GM23338 (cell line): ENCODE measurements around the gene FEN1. TPM values are rescaled to one million over a fixed set of nuclear protein-coding genes. Genes with fewer than 3 reads are reported as not detected.
A peak's percentile ranks its signal among the peaks of the same experiment; 100 is the strongest.

Source experiments
- ATAC-seq: fragments of 200-7000 bp; cut with Tn5 transposase; 3 replicates; pipeline ENCODE4 v1.9.1; 2020
- DNase-seq: peaks from one replicate; pipeline ENCODE4 v3.0.0-alpha.2; 2015; ENCODE audit warnings: low spot score
- H2AFZ ChIP-seq: fragments of 200-600 bp; sonication (generic); 2 replicates; pipeline ENCODE4 v1.8.0; 2016; ENCODE audit warnings: antibody characterized with exemption, mild to moderate bottlenecking, moderate library complexity
- H3F3A ChIP-seq: fragments of 200-600 bp; sonication (generic); replicated peaks from 2 replicates; pipeline ENCODE4 v1.8.0; 2017; ENCODE audit warnings: antibody characterized with exemption, mixed run types, low read depth
- H3K27ac ChIP-seq: fragments of 200-600 bp; sonication (generic); 2 replicates; pipeline ENCODE4 v1.6.1; 2016; ENCODE audit warnings: low read depth
- H3K27me3 ChIP-seq: fragments of 200-600 bp; sonication (generic); 2 replicates; pipeline ENCODE4 v1.8.0; 2016; ENCODE audit warnings: mild to moderate bottlenecking, mixed run types, moderate library complexity; ENCODE audit not compliant: insufficient read depth
- H3K36me3 ChIP-seq: fragments of 200-600 bp; sonication (generic); 2 replicates; pipeline ENCODE4 v1.8.0; 2016; ENCODE audit warnings: mild to moderate bottlenecking; ENCODE audit not compliant: insufficient read depth
- H3K4me1 ChIP-seq: fragments of 200-600 bp; sonication (generic); 2 replicates; pipeline ENCODE4 v1.8.0; 2016; ENCODE audit warnings: mild to moderate bottlenecking, moderate library complexity; ENCODE audit not compliant: insufficient read depth
- H3K4me2 ChIP-seq: fragments of 200-600 bp; sonication (generic); 2 replicates; pipeline ENCODE4 v1.7.1; 2017; ENCODE audit warnings: mixed run types
- H3K4me3 ChIP-seq: fragments of 200-600 bp; sonication (generic); 2 replicates; pipeline ENCODE4 v1.6.1; 2016; ENCODE audit warnings: mixed run types
- H3K79me2 ChIP-seq: fragments of 200-600 bp; sonication (generic); replicated peaks from 2 replicates; pipeline ENCODE4 v1.8.0; 2017; ENCODE audit warnings: mild to moderate bottlenecking; ENCODE audit not compliant: insufficient read depth
- H3K9me2 ChIP-seq: fragments of 200-600 bp; sonication (generic); 2 replicates; pipeline ENCODE4 v1.8.0; 2017; ENCODE audit not compliant: insufficient read depth
- H4K20me1 ChIP-seq: fragments of 200-600 bp; sonication (generic); replicated peaks from 2 replicates; pipeline ENCODE4 v1.8.0; 2017; ENCODE audit warnings: mild to moderate bottlenecking; ENCODE audit not compliant: insufficient read depth
- H3K27ac Mint-ChIP-seq: 2 replicates; pipeline ENCODE4 v1.8.0; 2020; ENCODE audit warnings: inconsistent platforms, mild to moderate bottlenecking, moderate library complexity, mixed read lengths
- H3K27me3 Mint-ChIP-seq: 3 replicates; pipeline ENCODE4 v1.8.0; 2022; ENCODE audit warnings: low read depth, mild to moderate bottlenecking, moderate library complexity, mixed read lengths, inconsistent platforms; ENCODE audit not compliant: insufficient read depth, poor library complexity
- H3K36me3 Mint-ChIP-seq: 3 replicates; pipeline ENCODE4 v1.8.0; 2021; ENCODE audit warnings: low read depth, mild to moderate bottlenecking, inconsistent platforms, moderate library complexity, mixed read lengths
- H3K4me1 Mint-ChIP-seq: 3 replicates; pipeline ENCODE4 v1.8.0; 2020; ENCODE audit warnings: mild to moderate bottlenecking, inconsistent platforms, mixed read lengths
- H3K4me3 Mint-ChIP-seq: 3 replicates; pipeline ENCODE4 v1.8.0; 2021; ENCODE audit warnings: moderate library complexity, mild to moderate bottlenecking, inconsistent platforms, mixed read lengths
- H3K9me3 Mint-ChIP-seq: 3 replicates; pipeline ENCODE4 v1.8.0; 2020; ENCODE audit warnings: moderate library complexity, mild to moderate bottlenecking, inconsistent platforms, mixed read lengths
- CREB1 ChIP-seq: fragments of 250-450 bp; sonication (Bioruptor Pico); IDR thresholded peaks from 2 replicates; pipeline ENCODE4 v1.5.0; 2020; ENCODE audit warnings: low read depth, mild to moderate bottlenecking, moderate library complexity
- EZH2 ChIP-seq: fragments of 200-600 bp; sonication (generic); IDR thresholded peaks from one replicate; pipeline ENCODE4 v1.8.0; 2017; ENCODE audit warnings: antibody characterized with exemption, mild to moderate bottlenecking, low read depth; ENCODE audit not compliant: unreplicated experiment
- EZH2phosphoT487 ChIP-seq: fragments of 200-600 bp; sonication (generic); IDR thresholded peaks from one replicate; pipeline ENCODE4 v1.8.1; 2018; ENCODE audit warnings: antibody characterized with exemption; ENCODE audit not compliant: unreplicated experiment
- JUNB ChIP-seq: IDR thresholded peaks from one replicate; pipeline ENCODE4 v1.6.1; 2016; ENCODE audit warnings: antibody characterized with exemption; ENCODE audit not compliant: unreplicated experiment
- NANOG ChIP-seq: IDR thresholded peaks from 2 replicates; pipeline ENCODE4 v1.6.1; 2016; ENCODE audit warnings: antibody characterized with exemption, borderline replicate concordance
- POLR2AphosphoS5 ChIP-seq: IDR thresholded peaks from 2 replicates; pipeline ENCODE4 v1.6.1; 2016; ENCODE audit warnings: antibody characterized with exemption, low read depth
- STAT1 ChIP-seq: IDR thresholded peaks from one replicate; pipeline ENCODE4 v1.6.1; 2016; ENCODE audit warnings: antibody characterized with exemption; ENCODE audit not compliant: unreplicated experiment
- ZNF114 ChIP-seq: fragments of 250-450 bp; sonication (Bioruptor Pico); IDR thresholded peaks from 2 replicates; pipeline ENCODE4 v1.5.0; 2020; ENCODE audit warnings: mild to moderate bottlenecking, moderate library complexity
- ZNF331 ChIP-seq: fragments of 250-450 bp; sonication (Bioruptor Pico); IDR thresholded peaks from 2 replicates; pipeline ENCODE4 v1.5.0; 2020; ENCODE audit warnings: low read depth, mild to moderate bottlenecking, moderate library complexity
- ZNF462 ChIP-seq: fragments of 250-450 bp; sonication (Bioruptor Pico); IDR thresholded peaks from 2 replicates; pipeline ENCODE4 v1.5.0; 2020; ENCODE audit warnings: mild to moderate bottlenecking, moderate library complexity
- polyA plus RNA-seq: library from polyadenylated mRNA; unstranded; fragments of >200 nt; fragmentation: Nextera tagmentation; extraction: Ambion mirVana; gene quantifications from 2 replicates; pipeline ENCODE4 v1.2.1, GENCODE V29; 2016
- total RNA-seq: library from RNA; depleted of rRNA; stranded (reverse); fragments of >200 nt; shearing (Covaris generic); gene quantifications from 2 replicates; pipeline ENCODE4 v1.2.3, GENCODE V29; 2014
- TF ChIP-seq, protein P1 (sequence below), 2 experiments: fragments of 200-600 bp in 1 of 2; sonication (generic) in 1 of 2; conservative IDR thresholded peaks; 2 replicates each; pipeline versions ENCODE4 v1.5.1 to v1.6.1; 2016 to 2017; ENCODE audit warnings: antibody characterized with exemption in 2 of 2, low read depth in 2 of 2, mild to moderate bottlenecking in 2 of 2, moderate library complexity in 1 of 2
- TF ChIP-seq, protein P2 (sequence below): IDR thresholded peaks from one replicate; pipeline ENCODE4 v1.6.1; 2018; ENCODE audit warnings: antibody characterized with exemption; ENCODE audit not compliant: unreplicated experiment
- TF ChIP-seq, protein P3 (sequence below): IDR thresholded peaks from 2 replicates; pipeline ENCODE4 v1.6.1; 2016; ENCODE audit warnings: antibody characterized with exemption

FEN1 gene
- total and polyA plus RNA-seq, 2 experiments from 2014 or later: 85.1 to 89.0 TPM

DNA sequence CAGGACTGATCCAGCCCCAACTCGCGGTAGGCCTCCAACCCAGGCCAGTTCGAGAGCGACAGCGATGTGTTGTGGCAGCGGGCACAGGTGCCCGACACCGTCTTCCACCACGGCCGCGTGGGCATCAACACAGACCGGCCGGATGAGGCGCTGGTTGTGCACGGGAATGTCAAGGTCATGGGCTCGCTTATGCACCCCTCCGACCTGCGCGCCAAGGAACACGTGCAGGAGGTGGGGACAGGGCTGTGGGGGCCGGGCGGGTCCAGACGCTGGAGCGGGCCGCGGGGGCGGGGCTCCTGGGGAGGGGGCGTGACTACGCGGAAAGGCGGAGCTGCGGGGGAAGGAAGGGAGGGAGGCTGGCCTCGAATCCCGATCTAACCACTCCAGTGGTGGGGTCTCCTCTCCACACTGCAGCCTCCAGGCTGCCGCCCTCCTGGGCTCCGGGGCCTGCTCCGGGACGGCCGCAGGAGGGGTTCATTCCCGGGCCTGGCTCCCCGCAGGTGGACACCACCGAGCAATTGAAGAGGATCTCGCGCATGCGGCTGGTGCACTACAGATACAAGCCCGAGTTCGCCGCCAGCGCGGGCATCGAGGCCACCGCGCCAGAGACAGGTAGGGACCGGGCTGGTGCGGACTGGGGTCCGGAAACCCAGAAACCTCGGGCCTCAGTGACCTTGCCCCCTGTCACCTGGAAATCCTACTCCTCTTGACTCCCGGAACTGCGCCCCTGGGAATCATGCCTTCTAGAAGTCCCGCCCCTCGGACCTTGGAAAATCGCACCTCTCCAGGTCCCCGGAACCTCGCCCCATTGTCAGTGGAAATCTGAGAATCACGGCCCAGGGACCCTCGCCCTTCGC, 15.2 kb upstream of the FEN1 start:
- 0 out of 3 replicates have a peak, but pooled peaks cover 3% of the 10 kb centered on the region for H3K9me3 Mint-ChIP-seq
- H3K27me3 ChIP-seq: no peaks in the 10 kb centered on the region
- peak; percentile 70 for ATAC-seq
- no peaks in the 10 kb centered on the region for H3K9me2 ChIP-seq
- no peaks in the 10 kb centered on the region; the same call in 1 of the 2 replicates for H3K4me1 ChIP-seq
- 0 out of 2 replicates have a peak, but pooled peaks cover 2% of the 10 kb centered on the region for H3F3A ChIP-seq
- peaks cover 3% of the 10 kb centered on the region; the same call in 1 of the 3 replicates for H3K36me3 Mint-ChIP-seq
- no peak overlapping the region for H3K27ac ChIP-seq
- peaks cover 14% of the 10 kb centered on the region for H3K4me1 Mint-ChIP-seq
- H3K4me2 ChIP-seq: peak overlapping the region; percentile 48; the same call in 1 of the 2 replicates
- TF ChIP-seq, protein P1, sequence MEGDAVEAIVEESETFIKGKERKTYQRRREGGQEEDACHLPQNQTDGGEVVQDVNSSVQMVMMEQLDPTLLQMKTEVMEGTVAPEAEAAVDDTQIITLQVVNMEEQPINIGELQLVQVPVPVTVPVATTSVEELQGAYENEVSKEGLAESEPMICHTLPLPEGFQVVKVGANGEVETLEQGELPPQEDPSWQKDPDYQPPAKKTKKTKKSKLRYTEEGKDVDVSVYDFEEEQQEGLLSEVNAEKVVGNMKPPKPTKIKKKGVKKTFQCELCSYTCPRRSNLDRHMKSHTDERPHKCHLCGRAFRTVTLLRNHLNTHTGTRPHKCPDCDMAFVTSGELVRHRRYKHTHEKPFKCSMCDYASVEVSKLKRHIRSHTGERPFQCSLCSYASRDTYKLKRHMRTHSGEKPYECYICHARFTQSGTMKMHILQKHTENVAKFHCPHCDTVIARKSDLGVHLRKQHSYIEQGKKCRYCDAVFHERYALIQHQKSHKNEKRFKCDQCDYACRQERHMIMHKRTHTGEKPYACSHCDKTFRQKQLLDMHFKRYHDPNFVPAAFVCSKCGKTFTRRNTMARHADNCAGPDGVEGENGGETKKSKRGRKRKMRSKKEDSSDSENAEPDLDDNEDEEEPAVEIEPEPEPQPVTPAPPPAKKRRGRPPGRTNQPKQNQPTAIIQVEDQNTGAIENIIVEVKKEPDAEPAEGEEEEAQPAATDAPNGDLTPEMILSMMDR (conservative IDR thresholded peaks at IDR 0.05; ENCODE audit: low read depth in 2 of 2): no peak
- TF ChIP-seq STAT1: no peak
- TF ChIP-seq, protein P2, sequence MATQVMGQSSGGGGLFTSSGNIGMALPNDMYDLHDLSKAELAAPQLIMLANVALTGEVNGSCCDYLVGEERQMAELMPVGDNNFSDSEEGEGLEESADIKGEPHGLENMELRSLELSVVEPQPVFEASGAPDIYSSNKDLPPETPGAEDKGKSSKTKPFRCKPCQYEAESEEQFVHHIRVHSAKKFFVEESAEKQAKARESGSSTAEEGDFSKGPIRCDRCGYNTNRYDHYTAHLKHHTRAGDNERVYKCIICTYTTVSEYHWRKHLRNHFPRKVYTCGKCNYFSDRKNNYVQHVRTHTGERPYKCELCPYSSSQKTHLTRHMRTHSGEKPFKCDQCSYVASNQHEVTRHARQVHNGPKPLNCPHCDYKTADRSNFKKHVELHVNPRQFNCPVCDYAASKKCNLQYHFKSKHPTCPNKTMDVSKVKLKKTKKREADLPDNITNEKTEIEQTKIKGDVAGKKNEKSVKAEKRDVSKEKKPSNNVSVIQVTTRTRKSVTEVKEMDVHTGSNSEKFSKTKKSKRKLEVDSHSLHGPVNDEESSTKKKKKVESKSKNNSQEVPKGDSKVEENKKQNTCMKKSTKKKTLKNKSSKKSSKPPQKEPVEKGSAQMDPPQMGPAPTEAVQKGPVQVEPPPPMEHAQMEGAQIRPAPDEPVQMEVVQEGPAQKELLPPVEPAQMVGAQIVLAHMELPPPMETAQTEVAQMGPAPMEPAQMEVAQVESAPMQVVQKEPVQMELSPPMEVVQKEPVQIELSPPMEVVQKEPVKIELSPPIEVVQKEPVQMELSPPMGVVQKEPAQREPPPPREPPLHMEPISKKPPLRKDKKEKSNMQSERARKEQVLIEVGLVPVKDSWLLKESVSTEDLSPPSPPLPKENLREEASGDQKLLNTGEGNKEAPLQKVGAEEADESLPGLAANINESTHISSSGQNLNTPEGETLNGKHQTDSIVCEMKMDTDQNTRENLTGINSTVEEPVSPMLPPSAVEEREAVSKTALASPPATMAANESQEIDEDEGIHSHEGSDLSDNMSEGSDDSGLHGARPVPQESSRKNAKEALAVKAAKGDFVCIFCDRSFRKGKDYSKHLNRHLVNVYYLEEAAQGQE: no peak
- no peak for TF ChIP-seq EZH2phosphoT487
- TF ChIP-seq, protein P3, sequence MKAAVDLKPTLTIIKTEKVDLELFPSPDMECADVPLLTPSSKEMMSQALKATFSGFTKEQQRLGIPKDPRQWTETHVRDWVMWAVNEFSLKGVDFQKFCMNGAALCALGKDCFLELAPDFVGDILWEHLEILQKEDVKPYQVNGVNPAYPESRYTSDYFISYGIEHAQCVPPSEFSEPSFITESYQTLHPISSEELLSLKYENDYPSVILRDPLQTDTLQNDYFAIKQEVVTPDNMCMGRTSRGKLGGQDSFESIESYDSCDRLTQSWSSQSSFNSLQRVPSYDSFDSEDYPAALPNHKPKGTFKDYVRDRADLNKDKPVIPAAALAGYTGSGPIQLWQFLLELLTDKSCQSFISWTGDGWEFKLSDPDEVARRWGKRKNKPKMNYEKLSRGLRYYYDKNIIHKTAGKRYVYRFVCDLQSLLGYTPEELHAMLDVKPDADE: no peak
- no peak for TF ChIP-seq POLR2AphosphoS5
- TF ChIP-seq EZH2: no peak
- TF ChIP-seq ZNF331 (CRISPR knock-in tag): no peak
- TF ChIP-seq NANOG: no peak
- TF ChIP-seq JUNB: no peak
- TF ChIP-seq ZNF114 (CRISPR knock-in tag): no peak
- TF ChIP-seq CREB1 (CRISPR knock-in tag): no peak
- no peak for TF ChIP-seq ZNF462 (CRISPR knock-in tag)
- peak; percentile 84 for DNase-seq
- H3K36me3 ChIP-seq: no peaks in the 10 kb centered on the region
- H3K27ac Mint-ChIP-seq: no peak overlapping the region
- no peaks in the 10 kb centered on the region for H3K79me2 ChIP-seq
- no peaks in the 10 kb centered on the region; the same call in 1 of the 2 replicates for H4K20me1 ChIP-seq
- H3K4me3 Mint-ChIP-seq: no peak overlapping the region
- no peak overlapping the region for H2AFZ ChIP-seq
- no peak overlapping the region for H3K4me3 ChIP-seq
- H3K27me3 Mint-ChIP-seq: peaks cover 10% of the 10 kb centered on the region
